Skeletal muscle satellite cell (primary cell): Measurements from ENCODE around the gene SLC6A3.

Experiments
- H3K27me3 ChIP-seq: 2 replicates; pipeline ENCODE4 v1.7.0; 2013; ENCODE audit warnings: low read length; ENCODE audit not compliant: control insufficient read depth, insufficient read depth
- H3K36me3 ChIP-seq: 2 replicates; pipeline ENCODE4 v1.7.0; 2013; ENCODE audit warnings: mild to moderate bottlenecking, control low read depth, low read length; ENCODE audit not compliant: insufficient read depth
- H3K4me1 ChIP-seq: 2 replicates; pipeline ENCODE4 v1.7.0; 2013; ENCODE audit warnings: low read length; ENCODE audit not compliant: control insufficient read depth, insufficient read depth
- H3K4me2 ChIP-seq: 2 replicates; pipeline ENCODE4 v1.7.0; 2013; ENCODE audit warnings: mild to moderate bottlenecking, low read length
- H3K4me3 ChIP-seq: 2 replicates; pipeline ENCODE4 v1.7.0; 2013; ENCODE audit warnings: low read length
- H3K9ac ChIP-seq: 2 replicates; pipeline ENCODE4 v1.7.0; 2013; ENCODE audit warnings: mild to moderate bottlenecking, low read depth, low read length, moderate library complexity
- H3K9me3 ChIP-seq: replicated peaks from 2 replicates; pipeline ENCODE4 v1.7.0; 2013; ENCODE audit warnings: mild to moderate bottlenecking, control low read depth, low read length

Gene SLC6A3

GRCh38 chr5:1351156-1351555 is 94.1 kb downstream of the SLC6A3 start:
- no peak overlapping the region for H3K4me3 ChIP-seq
- H3K4me1 ChIP-seq: no peaks in the 10 kb centered on the region
- no peak overlapping the region for H3K9ac ChIP-seq
- no peaks in the 10 kb centered on the region for H3K9me3 ChIP-seq
- H3K4me2 ChIP-seq: no peak overlapping the region
- no peaks in the 10 kb centered on the region for H3K36me3 ChIP-seq
- peaks cover 15% of the 10 kb centered on the region for H3K27me3 ChIP-seq

GRCh38 chr5:1349246-1349645 is 96.0 kb downstream of the SLC6A3 start:
- Histone ChIP-seq H3K36me3 (no peaks in the 10 kb centered on the region), H3K4me1 (peaks cover 6% of the 10 kb centered on the region), H3K9me3 (no peaks in the 10 kb centered on the region), H3K9ac (no peak overlapping the region), H3K4me2 (no peak overlapping the region), H3K27me3 (peaks cover 10% of the 10 kb centered on the region), H3K4me3 (no peak overlapping the region)

- H3K4me2 ChIP-seq: no peak overlapping the region
- H3K4me1 ChIP-seq: peaks cover 9% of the 10 kb centered on the region
- H3K36me3 ChIP-seq: no peaks in the 10 kb centered on the region
- H3K9me3 ChIP-seq: no peaks in the 10 kb centered on the region
- H3K27me3 ChIP-seq: peaks cover 10% of the 10 kb centered on the region
- H3K9ac ChIP-seq: no peak overlapping the region
- no peak overlapping the region for H3K4me3 ChIP-seq
Observed at GRCh38 chr5:1348986-1349245, 96.3 kb downstream of the SLC6A3 start.

GRCh38 chr5:1347571-1347970 is 97.7 kb downstream of the SLC6A3 start:
- Histone ChIP-seq H3K4me2 (no peak overlapping the region), H3K27me3 (peaks cover 8% of the 10 kb centered on the region), H3K4me1 (peaks cover 17% of the 10 kb centered on the region), H3K36me3 (peaks cover 5% of the 10 kb centered on the region), H3K9ac (no peak overlapping the region), H3K9me3 (no peaks in the 10 kb centered on the region), H3K4me3 (no peak overlapping the region)

- H3K9ac ChIP-seq: no peak overlapping the region
- no peak overlapping the region for H3K4me3 ChIP-seq
- H3K4me1 ChIP-seq: peaks cover 17% of the 10 kb centered on the region
Observed at GRCh38 chr5:1346627-1347440, 98.4 kb downstream of the SLC6A3 start.

GRCh38 chr5:1345876-1346626 is 99.2 kb downstream of the SLC6A3 start:
- peaks cover 6% of the 10 kb centered on the region for H3K27me3 ChIP-seq
- H3K9ac ChIP-seq: peak overlapping the region; percentile 100
- peak overlapping the region; percentile 100 for H3K4me3 ChIP-seq

More at GRCh38 chr5:1346627-1347440, 98.4 kb downstream of the SLC6A3 start:
- no peaks in the 10 kb centered on the region for H3K9me3 ChIP-seq
- H3K27me3 ChIP-seq: peaks cover 6% of the 10 kb centered on the region
- H3K36me3 ChIP-seq: peaks cover 12% of the 10 kb centered on the region
- H3K4me2 ChIP-seq: no peak overlapping the region

GRCh38 chr5:1344975-1345838 is 100.0 kb downstream of the SLC6A3 start, which contains the start of gene CLPTM1L:
Gene CLPTM1L (minus strand): TSS chr5:1345099. CDS start chr5:1344841, 258 bp downstream.
- peaks cover 25% of the 10 kb centered on the region for H3K36me3 ChIP-seq
- peak within 1 kb of the TSS; percentile 100 for H3K4me3 ChIP-seq
- H3K4me2 ChIP-seq: peak within 1 kb of the TSS; percentile 94
- peak within 1 kb of the TSS; percentile 100 for H3K9ac ChIP-seq
- H3K27me3 ChIP-seq: peaks cover 4% of the 10 kb centered on the region
- peaks cover 17% of the 10 kb centered on the region for H3K4me1 ChIP-seq
- H3K9me3 ChIP-seq: no peaks in the 10 kb centered on the region

More at GRCh38 chr5:1345876-1346626, 99.2 kb downstream of the SLC6A3 start:
- H3K4me1 ChIP-seq: peaks cover 17% of the 10 kb centered on the region
- peaks cover 18% of the 10 kb centered on the region for H3K36me3 ChIP-seq
- peak overlapping the region; percentile 91 for H3K4me2 ChIP-seq
- H3K9me3 ChIP-seq: no peaks in the 10 kb centered on the region

GRCh38 chr5:1343931-1344901 is 101.0 kb downstream of the SLC6A3 start:
- H3K4me3 ChIP-seq: peak overlapping the region; percentile 100

GRCh38 chr5:1343315-1343751 is 101.9 kb downstream of the SLC6A3 start:
- peaks cover 17% of the 10 kb centered on the region for H3K4me1 ChIP-seq
- H3K36me3 ChIP-seq: peaks cover 36% of the 10 kb centered on the region
- peak overlapping the region; percentile 94 for H3K4me2 ChIP-seq
- H3K9me3 ChIP-seq: no peaks in the 10 kb centered on the region
- peak overlapping the region; percentile 100 for H3K4me3 ChIP-seq
- H3K27me3 ChIP-seq: no peaks in the 10 kb centered on the region
- peak overlapping the region; percentile 100 for H3K9ac ChIP-seq

More at GRCh38 chr5:1343931-1344901, 101.0 kb downstream of the SLC6A3 start:
- Histone ChIP-seq H3K9ac (peak overlapping the region; percentile 100), H3K4me2 (peak overlapping the region; percentile 94), H3K27me3 (no peaks in the 10 kb centered on the region), H3K36me3 (peaks cover 29% of the 10 kb centered on the region), H3K4me1 (peaks cover 17% of the 10 kb centered on the region), H3K9me3 (no peaks in the 10 kb centered on the region)
